DMS79 (cell line): Measurements from ENCODE around the gene DPF3.
A peak's percentile ranks its signal among the peaks of the same experiment; 100 is the strongest.

ENCODE experiments used
- DNase-seq: peaks from one replicate; lab custom pipeline; 2025; lab: John Stamatoyannopoulos, UW

DPF3 gene

DNA sequence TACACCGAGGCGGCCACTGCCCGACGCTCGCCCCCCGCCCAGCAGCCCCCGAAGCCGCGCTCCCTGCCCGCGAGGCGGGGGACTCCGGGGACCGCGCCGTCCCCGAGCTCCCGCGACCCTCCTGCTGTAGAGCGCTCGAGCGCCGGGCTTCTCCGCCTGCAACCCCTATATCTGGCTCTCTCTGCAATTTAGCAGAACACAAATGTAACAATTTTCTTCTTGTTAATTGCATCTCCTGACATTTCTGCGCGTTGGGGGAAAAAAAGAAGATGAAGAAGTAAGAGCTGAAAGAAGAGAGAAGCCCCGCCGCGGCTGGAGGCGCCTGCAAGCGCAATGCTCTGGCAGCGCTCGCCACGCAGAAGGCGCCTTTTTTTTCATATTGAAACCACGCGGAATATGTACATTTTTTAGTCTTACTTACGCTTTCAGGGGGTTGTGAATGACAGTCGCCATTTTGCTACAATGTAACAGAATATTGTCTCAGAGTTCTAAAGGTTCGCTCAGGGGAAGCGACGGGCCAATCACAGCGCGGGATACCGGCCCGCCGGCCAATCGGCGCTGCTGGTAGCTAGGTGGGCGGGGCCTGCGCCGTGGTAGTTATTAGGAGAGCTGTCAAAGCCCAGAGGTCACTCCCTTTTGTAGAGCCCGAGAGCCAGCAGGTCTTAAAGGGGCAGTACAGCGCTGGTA lies at the start of gene DPF3:
Gene DPF3 (minus strand): TSS at position 466 of the 687 bp plus-strand sequence. CDS start 13 bp downstream, at position 453.
- peak; percentile 96 for DNase-seq

GRCh38 chr14:72942934-72943333 lies 49.0 kb upstream of the DPF3 start:
- no peak for DNase-seq

- DNase-seq: no peak
Observed at GRCh38 chr14:72941286-72941985, 47.5 kb upstream of the DPF3 start.

GRCh38 chr14:72939630-72940029 lies 45.7 kb upstream of the DPF3 start:
- DNase-seq: no peak

DNA sequence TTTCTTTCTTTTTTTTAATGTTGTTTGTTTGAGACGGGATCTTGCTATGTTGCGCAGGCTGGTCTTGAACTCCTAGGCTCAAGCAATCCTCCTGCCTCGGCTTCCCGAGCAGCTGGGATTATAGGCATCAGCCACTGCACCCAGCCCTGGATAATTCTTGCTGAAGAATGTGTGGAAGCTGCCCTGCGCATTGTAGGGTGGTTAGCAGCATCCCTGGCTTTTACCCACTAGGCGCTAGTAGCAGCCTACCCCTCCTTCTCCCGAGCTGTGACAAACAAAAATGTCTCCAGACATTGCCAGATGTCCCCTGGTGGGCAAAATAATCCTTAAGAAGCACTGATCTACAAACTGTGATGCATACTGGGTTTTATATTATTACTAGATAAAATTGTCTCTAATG lies 39.0 kb upstream of the DPF3 start:
- DNase-seq: no peak

DNA sequence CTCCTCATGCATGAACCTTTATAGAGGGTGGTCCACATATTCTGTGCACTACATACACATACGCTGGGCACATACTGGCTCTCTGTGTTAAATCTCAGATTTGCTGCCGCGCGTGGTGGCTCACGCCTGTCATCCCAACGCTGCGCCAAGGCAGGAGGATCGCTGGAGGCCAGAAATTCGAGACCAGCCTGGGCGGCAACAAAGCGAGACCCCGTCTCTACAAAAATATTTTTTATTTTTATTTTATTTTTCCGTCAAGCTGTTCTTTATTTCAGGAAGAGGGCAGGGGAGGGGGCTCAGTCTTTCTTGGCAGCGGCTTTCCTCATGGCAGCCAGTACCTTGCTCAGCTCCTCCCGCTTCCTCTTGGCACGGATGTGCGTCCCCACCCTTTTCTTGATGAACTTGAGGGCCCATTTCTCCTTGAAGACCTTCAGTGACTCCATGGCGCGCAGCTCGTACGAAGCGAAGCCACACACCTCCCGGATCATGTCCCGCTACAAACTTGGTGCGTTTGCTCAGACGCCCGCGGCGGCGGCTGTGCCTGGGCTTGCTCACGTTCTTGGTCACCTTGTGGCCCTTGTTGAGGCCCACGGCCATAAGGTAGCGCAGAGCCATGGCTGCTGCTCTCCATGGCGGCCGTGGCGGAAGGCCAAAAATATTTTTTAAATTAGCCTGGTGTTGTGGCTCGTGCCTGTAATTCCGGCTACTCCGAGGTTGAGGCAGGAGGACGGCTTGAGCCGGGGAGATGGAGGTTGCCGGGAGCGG lies 35.6 kb upstream of the DPF3 start:
- DNase-seq: no peak

GRCh38 chr14:72928872-72929271 lies 35.0 kb upstream of the DPF3 start:
- DNase-seq: no peak

- peak; percentile 99 for DNase-seq
Observed at GRCh38 chr14:72926292-72927028, 32.6 kb upstream of the DPF3 start, which contains the start of gene DCAF4. TSS of gene DCAF4 (plus strand) at chr14:72926464. CDS start at chr14:72937979, 11,515 bp downstream.

- DNase-seq: no peak
Observed at GRCh38 chr14:72925815-72926291, 32.0 kb upstream of the DPF3 start.

GRCh38 chr14:72925171-72925759 lies 31.4 kb upstream of the DPF3 start:
- no peak for DNase-seq

DNA sequence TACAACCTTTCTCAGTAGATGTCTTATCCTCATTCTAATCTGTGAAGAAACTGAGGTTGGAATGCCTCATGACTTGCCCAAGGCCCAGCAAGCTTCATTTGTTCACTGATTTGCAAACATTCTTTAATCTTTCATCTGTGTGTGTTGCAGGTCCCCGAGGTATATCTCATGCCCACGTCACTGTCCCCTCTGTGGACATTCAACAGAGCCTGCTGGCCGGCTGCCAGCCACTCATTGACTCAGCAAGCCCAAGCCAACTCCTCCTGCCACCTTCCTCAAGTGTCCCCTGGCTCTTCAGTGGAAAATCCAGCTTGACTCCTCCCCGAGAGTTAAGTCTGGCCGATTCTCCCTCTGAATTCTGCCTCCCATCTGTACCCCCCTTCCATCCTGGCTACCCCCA lies 30.4 kb upstream of the DPF3 start:
- peak; percentile 53 for DNase-seq

DNA sequence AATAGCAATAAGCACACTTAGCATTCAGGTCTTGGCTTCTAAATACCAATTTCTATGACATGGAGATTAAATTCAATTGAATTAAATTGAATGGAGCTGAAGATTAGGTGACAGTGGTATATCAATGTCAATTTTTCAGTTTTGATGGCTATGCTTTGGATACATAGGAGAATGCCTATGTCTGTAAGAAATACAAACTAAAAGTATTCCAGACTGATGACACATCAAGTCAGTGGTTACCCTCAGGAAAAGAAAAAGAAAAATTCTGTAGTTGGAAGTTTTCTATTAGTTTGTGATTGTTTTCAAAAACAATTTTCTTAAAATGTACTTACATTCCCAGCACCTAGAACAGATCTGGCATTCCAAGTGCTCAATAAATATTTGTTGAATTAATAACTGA lies 27.5 kb upstream of the DPF3 start:
- no peak for DNase-seq

- no peak for DNase-seq
Observed at GRCh38 chr14:72920008-72920407, 26.1 kb upstream of the DPF3 start.

DNA sequence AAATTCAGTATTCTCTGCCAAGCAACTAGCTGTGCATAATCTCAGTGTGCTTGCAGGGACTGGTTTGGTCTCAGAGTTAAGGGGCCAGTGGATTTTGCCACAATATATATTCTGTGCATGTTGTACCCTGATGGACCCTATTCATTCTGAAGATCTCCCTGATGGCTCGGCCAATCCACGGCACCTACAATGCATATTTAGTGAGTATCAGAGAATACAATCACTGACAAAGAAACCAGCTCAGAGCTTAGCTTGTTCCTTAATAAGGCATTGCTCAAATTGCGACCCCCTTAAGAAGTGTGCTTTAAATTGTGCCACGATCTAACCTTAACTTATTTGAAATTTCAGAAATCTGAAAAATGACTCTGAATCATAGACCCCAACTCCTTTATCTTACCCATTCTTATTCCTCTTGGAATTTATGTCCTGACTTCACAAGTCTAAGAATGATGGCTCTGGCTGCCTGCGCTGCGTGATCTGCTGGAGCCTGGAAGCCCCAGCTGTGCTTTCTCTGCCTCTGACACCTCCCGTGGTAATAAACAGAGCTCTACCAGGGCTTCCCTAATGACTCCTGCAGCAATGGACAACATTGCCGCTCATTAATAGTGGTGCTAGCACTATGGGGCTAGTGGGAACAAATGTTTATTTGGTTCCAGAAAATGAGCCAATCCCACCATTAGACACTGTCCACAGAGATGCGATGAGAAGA lies 23.3 kb upstream of the DPF3 start:
- no peak for DNase-seq

DNA sequence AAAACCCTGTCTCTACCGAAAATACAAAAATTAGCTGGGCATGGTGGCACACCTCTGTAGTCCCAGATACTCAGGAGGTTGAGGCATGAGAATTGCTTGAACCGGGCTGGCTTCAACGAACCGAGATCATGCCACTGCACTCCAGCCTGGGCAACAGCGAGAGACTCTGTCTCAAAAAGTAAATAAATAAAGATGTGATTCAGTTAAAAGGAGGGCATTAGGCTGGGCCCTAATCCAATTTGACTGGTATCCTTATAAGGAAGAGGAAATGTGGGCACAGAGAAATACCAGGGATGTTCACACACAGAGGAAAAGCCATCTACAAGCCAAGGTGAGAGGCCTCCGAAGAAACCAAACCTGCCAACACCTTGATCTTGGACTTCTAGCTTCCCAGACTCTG lies 22.3 kb upstream of the DPF3 start:
- no peak for DNase-seq

- no peak for DNase-seq
Observed at GRCh38 chr14:72913809-72914208, 19.9 kb upstream of the DPF3 start.

DNA sequence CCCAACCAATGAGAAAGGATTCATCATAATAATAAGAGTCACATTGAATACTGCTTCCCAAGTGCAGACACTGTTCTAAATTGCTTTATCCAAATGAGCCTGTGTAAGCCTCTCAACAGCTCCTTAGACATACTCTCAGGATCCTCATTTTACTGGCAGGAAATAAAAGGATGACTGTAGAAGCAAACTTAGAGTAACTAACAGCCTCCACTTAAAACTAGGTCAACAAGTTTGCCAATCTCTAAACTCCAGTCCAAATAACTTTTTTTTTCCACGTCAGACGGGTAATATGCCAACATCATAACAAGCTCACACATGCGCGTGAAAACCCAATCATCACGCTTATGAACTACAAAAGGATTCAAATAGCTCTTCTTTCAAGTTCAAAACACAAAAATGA lies 15.3 kb upstream of the DPF3 start:
- DNase-seq: no peak

GRCh38 chr14:72907886-72908285 lies 14.0 kb upstream of the DPF3 start:
- DNase-seq: no peak

DNA sequence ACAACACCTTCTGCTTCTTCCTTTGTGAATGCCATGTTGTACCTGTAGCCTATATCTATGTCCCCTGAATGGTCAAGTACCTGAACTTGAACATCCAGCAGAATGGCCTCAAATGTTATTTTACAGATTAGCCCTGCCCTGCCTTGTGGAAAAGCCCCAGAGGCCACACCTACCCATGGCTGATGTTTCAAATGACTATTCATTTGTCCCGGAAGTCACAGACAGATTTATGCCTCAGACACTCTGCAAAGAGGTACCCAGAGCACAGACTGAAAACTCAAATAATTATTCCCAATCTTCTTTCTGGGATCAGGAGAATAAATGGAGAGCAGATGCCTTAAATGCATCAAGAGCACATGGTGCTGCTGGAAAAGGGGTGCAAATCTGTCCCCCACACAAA lies 13.0 kb upstream of the DPF3 start:
- DNase-seq: no peak

DNA sequence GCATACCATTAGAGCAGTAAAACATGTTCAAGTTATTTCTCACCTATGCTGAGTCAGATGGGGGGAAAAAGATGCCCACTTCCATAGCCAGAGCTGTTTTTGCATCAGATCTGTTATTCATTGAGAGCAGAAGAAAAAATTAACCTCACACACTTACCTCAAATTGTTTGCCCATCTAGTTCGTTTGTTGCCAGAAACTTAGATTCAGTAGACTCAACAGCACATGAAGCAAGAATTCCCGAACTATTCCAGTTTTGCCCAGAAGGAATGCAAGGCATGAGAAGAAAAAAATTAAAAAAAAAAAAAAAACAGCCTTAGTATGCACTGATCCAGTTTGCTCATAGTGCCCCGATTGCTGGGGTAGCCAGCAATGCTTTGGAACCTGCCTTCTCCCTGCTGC lies 12.4 kb upstream of the DPF3 start:
- no peak for DNase-seq
